ENCODE results near the gene FRS2. TPM values are rescaled to one million over a fixed set of nuclear protein-coding genes. Genes with fewer than 3 reads are reported as not detected.

FRS2 gene
- total RNA-seq, 1 experiment from 2014 or later: 33.7 TPM

DNA sequence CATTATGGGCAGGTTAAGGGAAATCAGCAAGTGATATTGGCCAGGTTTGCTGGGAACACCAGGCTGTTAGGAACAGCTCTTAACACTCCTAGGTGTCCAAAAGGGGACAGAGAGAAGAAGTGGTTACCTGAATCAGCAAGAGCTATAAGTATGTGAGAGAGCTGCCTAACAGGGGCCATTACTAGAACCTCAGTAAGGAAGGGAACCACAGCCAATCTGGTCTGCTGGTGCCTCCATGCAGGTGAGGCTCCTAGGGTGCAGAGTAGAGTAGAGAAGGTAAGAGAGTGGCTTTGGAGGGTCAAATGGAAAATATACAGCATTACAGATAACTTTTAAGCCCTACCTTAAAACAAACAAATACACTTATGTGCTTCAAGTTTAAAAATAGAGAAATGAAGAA is 78.5 kb downstream of the FRS2 start:
- Mint-ChIP-seq H3K36me3 (ENCODE audit: insufficient read depth in 1 of 3, low read depth in 3 of 3) (peaks cover 4 to 9% (median 5%) of the 10 kb centered on the region in 3 experiments), H3K4me3 (no peak overlapping the region), H3K27ac (peak overlapping the region in 2 of 3 experiments; percentile 14 to 82; a peak in 2 of 7 replicates), H3K9me3 (peaks cover under 1 to 2% of the 10 kb centered on the region in 2 experiments; a peak in 4 of 5 replicates), H3K27me3 (ENCODE audit: low read depth) (no peaks in the 10 kb centered on the region), H3K4me1 (peaks cover 6% of the 10 kb centered on the region in 2 experiments)
- Histone ChIP-seq H2BK20ac (ENCODE audit: low read depth, low read length, poor library complexity, severe bottlenecking) (no peak overlapping the region), H3K4me1 (ENCODE audit: insufficient read depth, low read length) (no peaks in the 10 kb centered on the region), H3K18ac (ENCODE audit: insufficient read length, low read depth, low read length) (no peak overlapping the region), H3K79me1 (ENCODE audit: insufficient read depth, low read depth, low read length, poor library complexity, severe bottlenecking) (no peaks in the 10 kb centered on the region), H2BK15ac (ENCODE audit: low read depth, low read length) (no peak overlapping the region), H2BK12ac (ENCODE audit: insufficient read length, low read depth, low read length) (no peak overlapping the region), H4K8ac (replicated peaks; ENCODE audit: insufficient read length, low read depth, low read length) (no peak overlapping the region), H3K27ac (ENCODE audit: insufficient read length, low read depth, low read length) (no peak overlapping the region), H3K4ac (ENCODE audit: low read depth, low read length) (no peak overlapping the region), H3K23ac (ENCODE audit: insufficient read length, low read depth, low read length) (no peak overlapping the region), H3K14ac (ENCODE audit: insufficient read depth, low read length) (no peak overlapping the region), H4K5ac (ENCODE audit: insufficient read length, low read depth, low read length) (no peak overlapping the region), H3T11ph (ENCODE audit: low read length) (no peak overlapping the region), H3K79me2 (ENCODE audit: insufficient read depth, low read length) (no peaks in the 10 kb centered on the region), H2BK5ac (ENCODE audit: insufficient read length, low read length) (no peak overlapping the region), H2AFZ (ENCODE audit: low read length) (no peak overlapping the region), H2BK120ac (ENCODE audit: low read depth, low read length, poor library complexity, severe bottlenecking) (no peak overlapping the region), H3K9me3 (ENCODE audit: control insufficient read depth, low read depth, low read length) (no peaks in the 10 kb centered on the region), H3K23me2 (ENCODE audit: insufficient read length, low read depth, low read length, poor library complexity, severe bottlenecking) (no peaks in the 10 kb centered on the region), H4K91ac (ENCODE audit: insufficient read length, low read depth, low read length) (no peak overlapping the region), H3K56ac (ENCODE audit: insufficient read length, low read depth, low read length) (no peak overlapping the region), H3K27me3 (ENCODE audit: insufficient read depth, low read length) (no peaks in the 10 kb centered on the region), H2AK5ac (ENCODE audit: insufficient read length, low read length) (no peak overlapping the region), H3K9ac (ENCODE audit: extremely low read depth, insufficient read length, low read length) (no peak overlapping the region), H3K4me2 (ENCODE audit: insufficient read depth, insufficient read length, low read length) (no peak overlapping the region), H4K20me1 (ENCODE audit: control insufficient read depth, insufficient read depth, insufficient read length) (no peaks in the 10 kb centered on the region)
- TF ChIP-seq CTCF (conservative IDR thresholded peaks at IDR 0.05): no peak
- no peak for DNase-seq
